Activated T-cell treated with anti-CD3 and anti-CD28 coated beads for 1 hour (primary cell): ENCODE measurements around the gene SHROOM3.

Experiments used
- DNase-seq: peaks from one replicate; pipeline ENCODE4 v3.0.0-alpha.2; 2020; ENCODE audit warnings: low read depth

The SHROOM3 gene

DNA sequence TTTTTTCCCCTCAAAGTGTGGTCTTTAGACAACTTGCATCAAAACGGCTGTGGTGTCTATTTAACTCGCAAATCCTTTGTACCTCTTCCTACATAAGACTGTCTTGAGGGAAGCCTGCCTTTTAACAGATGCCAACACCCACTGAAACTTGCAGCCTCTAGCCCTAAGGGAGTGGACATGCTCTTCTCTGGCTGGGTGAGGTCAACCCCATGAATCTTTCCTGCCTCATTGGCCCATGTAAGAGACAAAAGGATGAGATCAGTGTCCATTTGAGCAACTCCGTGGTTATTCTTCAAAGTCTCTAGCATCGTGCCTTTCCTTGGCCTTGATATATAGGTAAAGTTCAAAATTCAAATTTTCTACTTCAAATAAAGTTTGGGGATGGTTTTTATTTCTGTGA is 134.7 kb downstream of the SHROOM3 start:
- DNase-seq = no peak

DNA sequence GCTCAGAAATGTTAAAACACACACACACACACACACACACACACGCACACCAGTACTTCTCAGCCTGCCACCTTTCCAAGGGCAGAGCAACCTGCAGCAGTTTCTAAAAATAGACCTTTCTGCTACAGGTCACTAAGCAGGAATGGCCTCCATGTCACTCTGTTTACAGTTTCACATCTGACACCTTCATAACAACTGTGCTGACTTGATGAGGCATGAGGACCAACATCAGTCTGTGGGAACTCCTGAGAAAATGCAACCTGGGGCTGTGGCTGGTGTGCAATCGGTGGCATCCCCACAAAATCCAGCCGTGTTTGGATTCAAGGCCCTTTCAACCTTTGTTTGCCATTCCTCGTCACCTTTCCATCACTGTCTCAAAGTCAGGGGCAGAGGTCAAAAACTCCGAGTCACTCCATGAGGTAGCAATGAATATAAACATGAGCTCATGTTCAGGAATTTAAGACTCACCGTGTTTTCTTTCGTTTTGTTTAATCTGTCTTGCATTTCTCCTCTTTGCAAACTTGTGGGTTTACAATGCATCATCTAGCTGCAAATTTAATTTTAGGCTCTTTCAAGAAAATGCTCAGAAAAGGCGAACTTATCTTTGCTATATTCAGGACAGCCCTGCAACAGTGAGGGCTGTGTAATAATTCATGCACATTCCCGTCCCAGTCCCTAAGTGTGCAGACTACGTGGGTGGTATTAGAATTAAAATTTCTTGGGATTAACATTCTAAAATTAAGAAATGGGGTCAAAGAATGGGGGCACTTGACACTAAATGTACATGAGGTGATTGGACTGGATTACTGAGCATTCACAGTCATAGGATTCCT is 135.3 kb downstream of the SHROOM3 start:
- no peak for DNase-seq

DNA sequence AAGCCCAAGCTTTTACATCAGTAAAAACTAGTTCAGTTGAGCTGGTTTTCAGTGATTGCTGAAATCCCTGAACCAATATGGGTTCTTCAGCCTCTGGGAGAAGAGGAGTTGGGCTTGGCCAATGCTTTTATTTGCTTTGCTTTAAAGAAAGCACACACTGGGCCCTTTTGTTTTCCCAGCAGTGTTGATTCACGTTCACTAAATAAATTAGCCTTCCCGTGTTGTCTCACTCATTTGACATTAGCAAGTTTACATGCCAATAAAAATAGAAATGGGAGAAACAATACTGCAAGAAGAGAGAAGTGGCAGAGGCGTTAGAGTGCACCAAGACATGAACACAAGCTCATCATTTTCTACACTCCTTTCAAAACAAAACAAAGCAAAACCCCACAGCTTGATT is 136.2 kb downstream of the SHROOM3 start:
- DNase-seq = no peak

DNA sequence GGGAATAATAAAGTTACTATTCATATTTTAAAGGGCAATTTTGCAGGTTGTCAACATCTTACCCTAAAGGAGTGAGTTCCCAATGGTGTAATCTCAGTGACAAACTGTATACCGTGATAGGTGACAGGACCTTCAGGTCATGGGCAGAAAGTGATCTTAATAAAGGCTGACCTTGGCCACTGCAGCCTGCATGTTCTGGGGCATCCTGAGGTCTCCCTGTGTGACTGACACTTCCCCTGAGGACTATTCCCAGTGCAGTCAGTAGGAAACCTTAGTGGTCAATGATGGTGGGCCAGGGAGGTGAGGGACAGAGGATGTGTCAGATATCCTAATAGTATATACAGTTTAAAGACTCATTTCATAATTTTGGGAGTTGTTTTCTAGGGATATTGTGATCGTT is 137.2 kb downstream of the SHROOM3 start:
- no peak for DNase-seq

GRCh38 chr4:76576824-76577223 is 141.8 kb downstream of the SHROOM3 start:
- no peak for DNase-seq

DNA sequence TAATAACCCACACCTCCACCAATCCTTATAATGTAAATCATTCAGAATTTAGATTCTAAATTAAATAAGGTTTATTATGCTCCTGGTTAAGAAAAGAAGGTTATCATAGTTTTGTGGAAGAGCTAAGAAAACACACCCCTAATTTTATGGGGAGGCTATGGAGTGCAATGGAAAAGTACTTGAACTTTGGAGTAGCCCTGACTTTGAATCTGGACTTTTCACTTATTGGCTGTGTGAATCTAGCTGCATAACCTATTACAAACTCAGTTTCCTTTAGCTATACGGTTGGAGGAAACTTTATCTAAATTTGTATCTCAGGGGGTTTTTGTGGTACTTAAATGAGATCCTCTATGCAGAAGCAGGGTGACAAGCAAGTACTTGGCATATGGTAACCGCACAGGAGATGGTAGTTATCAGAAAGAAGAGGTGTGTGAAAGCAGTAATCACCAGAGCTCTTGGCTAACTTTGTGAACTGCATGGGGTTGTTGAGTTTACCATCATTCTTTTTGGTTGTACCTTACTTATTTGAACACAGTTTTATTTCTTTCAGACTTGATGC is 143.1 kb downstream of the SHROOM3 start:
- DNase-seq = no peak

DNA sequence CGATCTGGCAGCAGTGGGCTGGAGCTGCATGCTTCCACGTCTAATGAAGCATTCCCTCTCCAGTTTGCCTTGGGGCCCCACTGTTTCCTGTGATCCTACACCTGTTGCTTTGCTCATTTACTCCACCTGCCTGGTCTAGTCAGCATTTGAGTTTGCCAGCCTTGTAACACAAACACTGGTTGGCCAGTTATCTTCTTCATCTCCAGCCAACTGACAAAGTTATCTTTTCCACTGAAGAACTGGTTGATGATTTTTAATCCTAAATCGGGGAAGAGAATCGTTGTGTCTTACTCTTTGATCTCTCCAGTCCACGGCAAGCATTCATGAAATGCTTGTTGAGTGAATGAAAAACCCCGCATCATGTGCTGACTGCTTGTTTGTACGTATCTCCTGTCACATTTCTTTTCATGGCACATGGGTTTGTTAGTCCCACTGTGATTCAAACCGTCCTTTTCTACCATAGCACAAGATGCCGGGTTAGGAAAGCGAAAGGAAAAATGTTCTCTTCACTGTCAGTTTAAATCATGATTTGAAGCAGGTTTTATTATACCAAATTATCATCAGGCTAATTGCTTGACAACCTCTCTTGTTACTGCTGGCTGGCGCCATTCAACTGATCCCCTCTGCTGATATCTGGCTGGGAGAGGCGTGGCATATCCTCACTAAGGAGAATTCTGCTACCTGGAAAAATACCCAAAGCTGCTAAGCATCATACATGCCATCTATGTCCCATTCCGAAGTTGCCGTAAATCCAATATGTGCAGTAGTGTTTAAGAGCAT is 144.8 kb downstream of the SHROOM3 start:
- no peak for DNase-seq

- DNase-seq = no peak
Measured at GRCh38 chr4:76581077-76581962, 146.3 kb downstream of the SHROOM3 start.

- no peak for DNase-seq
Measured at GRCh38 chr4:76582074-76582816, 147.2 kb downstream of the SHROOM3 start.

DNA sequence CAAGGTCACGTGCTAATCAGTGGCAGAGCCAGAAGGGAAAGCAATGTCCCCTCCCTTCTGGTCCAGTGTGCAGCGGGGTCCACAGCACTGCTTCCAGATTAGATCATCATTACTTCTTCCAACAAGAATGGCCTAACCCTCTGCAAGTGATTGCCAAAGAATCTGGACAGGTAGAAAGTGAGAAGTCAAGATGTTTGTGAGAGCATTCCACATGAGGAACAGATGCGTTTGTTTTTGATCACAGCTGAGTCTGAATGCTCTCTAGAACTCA is 147.7 kb downstream of the SHROOM3 start:
- DNase-seq = no peak

- no peak for DNase-seq
Measured at GRCh38 chr4:76584241-76585152, 149.5 kb downstream of the SHROOM3 start.

GRCh38 chr4:76585272-76585671 is 150.2 kb downstream of the SHROOM3 start:
- no peak for DNase-seq

- no peak for DNase-seq
Measured at GRCh38 chr4:76585897-76586360, 150.9 kb downstream of the SHROOM3 start.

GRCh38 chr4:76588274-76588673 is 153.2 kb downstream of the SHROOM3 start:
- no peak for DNase-seq

- no peak for DNase-seq
Measured at GRCh38 chr4:76589402-76589801, 154.4 kb downstream of the SHROOM3 start.

DNA sequence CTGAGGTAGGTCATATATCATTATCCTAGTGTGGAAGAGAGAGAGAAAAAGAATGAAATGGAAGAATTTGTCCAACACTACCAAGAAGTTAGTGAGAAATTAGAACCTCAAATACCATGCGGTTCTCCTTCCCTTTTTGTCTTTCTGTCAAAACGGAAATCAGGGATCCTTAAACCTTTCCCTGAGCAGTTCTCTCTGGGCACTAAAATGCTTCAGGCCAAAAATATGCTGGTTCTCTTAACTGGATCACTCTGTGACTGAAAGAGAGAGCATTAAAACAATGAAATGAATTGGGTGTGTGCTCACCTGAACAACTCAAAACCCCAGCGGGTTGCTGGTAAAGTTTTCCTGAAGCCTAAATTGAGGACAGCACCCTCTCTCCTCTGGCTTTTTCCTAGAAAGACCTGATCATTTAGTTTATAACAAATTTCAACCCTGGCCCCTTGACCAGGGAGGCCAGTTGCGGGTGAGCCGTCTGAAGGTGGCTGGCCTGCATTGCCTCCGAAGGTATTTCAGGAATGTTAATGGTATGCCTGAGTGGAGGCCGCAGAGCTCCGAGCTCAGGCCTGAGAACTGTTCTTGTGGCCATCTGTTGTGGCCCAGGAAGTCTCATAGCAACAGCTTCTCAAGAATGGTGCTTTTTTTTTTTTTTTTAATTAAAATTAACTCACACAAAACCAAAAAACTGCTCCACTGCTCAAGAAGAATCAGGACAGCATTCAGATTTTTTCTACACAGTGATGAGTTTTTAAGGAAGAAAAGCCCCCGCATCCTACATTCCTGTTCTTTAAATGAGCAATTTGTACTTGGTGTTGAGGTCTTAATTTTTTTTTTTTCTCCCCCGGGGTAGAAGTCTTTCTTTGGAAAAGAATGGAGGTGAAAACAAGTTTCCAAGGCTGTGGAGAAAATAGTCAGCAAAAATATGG is 155.1 kb downstream of the SHROOM3 start:
- DNase-seq = no peak

DNA sequence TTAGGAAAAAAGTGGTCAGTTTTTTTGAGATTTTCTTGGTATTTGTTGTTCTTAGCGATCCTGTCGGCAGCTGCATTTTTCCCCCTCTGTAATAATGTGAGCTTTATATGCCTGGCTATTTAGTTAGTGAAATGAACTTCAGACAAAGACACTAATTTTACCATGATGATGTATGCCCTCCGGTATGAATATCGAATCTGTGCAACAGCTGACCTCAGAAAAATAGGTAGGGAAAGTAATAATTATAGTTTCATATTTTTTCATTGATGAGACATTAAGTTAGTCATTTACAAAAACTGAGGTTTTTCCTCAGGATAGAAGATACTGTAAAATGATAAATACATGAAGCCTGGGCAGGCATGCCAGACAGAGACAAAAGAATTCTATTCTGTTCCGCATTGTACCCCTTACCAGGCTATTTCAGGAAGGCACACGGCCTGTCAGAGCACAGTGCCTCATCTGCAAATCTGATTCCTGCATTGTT is 155.8 kb downstream of the SHROOM3 start:
- DNase-seq = no peak

GRCh38 chr4:76591992-76592391 is 157.0 kb downstream of the SHROOM3 start:
- DNase-seq = no peak

- DNase-seq = no peak
Measured at GRCh38 chr4:76592460-76592859, 157.4 kb downstream of the SHROOM3 start.
